Mucosa of rectum (tissue), 2 donors: ENCODE data around the gene PRDM5.

Source experiments
- H3K27ac ChIP-seq, 2 donors: one replicate each; pipeline ENCODE4 v1.7.0; 2013; ENCODE audit warnings: inconsistent platforms in 2 of 2, low read depth in 2 of 2, low read length in 2 of 2
- H3K27me3 ChIP-seq, 2 donors: one replicate each; pipeline ENCODE4 v1.7.0; 2013; ENCODE audit warnings: low read length in 2 of 2; ENCODE audit not compliant: control insufficient read depth in 2 of 2, insufficient read depth in 2 of 2
- H3K36me3 ChIP-seq, 2 donors: one replicate each; pipeline ENCODE4 v1.7.0; 2013; ENCODE audit warnings: low read length in 2 of 2; ENCODE audit not compliant: control insufficient read depth in 2 of 2, insufficient read depth in 2 of 2
- H3K4me1 ChIP-seq, 2 donors: one replicate each; pipeline ENCODE4 v1.7.0; 2013; ENCODE audit warnings: low read length in 2 of 2, mild to moderate bottlenecking in 1 of 2; ENCODE audit not compliant: control insufficient read depth in 2 of 2, insufficient read depth in 2 of 2
- H3K4me3 ChIP-seq, 2 donors: one replicate each; pipeline ENCODE4 v1.7.0; 2013; ENCODE audit warnings: low read length in 2 of 2
- H3K9ac ChIP-seq, 2 donors: one replicate each; pipeline ENCODE4 v1.7.0; 2013; ENCODE audit warnings: low read length in 2 of 2, low read depth in 1 of 2, mild to moderate bottlenecking in 1 of 2
- H3K9me3 ChIP-seq, 2 donors: one replicate each; pipeline ENCODE4 v1.7.0; 2013; ENCODE audit warnings: low read length in 2 of 2; ENCODE audit not compliant: control insufficient read depth in 2 of 2
- donor health status: healthy.
- donor health status: Normal muscosa, but diverticular disease.

PRDM5 gene

GRCh38 chr4:120922381-120923206, at the start of gene PRDM5:
TSS of gene PRDM5 (minus strand) at chr4:120922726. CDS start at chr4:120922608, 118 bp downstream.
- Histone ChIP-seq H3K27ac (peak within 1 kb of the TSS; percentile 76 to 83), H3K4me1 (peaks cover 7 to 16% of the 10 kb centered on the region in 2 donors), H3K27me3 (no peaks in the 10 kb centered on the region), H3K9me3 (no peaks in the 10 kb centered on the region), H3K36me3 (no peaks in the 10 kb centered on the region), H3K4me3 (peak within 1 kb of the TSS; percentile 82 to 91), H3K9ac (peak within 1 kb of the TSS; percentile 68 to 78)

- H3K9ac ChIP-seq, result no peak overlapping the region
- no peaks in the 10 kb centered on the region for H3K27me3 ChIP-seq
- no peak overlapping the region for H3K4me3 ChIP-seq
- no peaks in the 10 kb centered on the region for H3K4me1 ChIP-seq
- H3K9me3 ChIP-seq, result no peaks in the 10 kb centered on the region
- H3K36me3 ChIP-seq, result no peaks in the 10 kb centered on the region
- no peak overlapping the region for H3K27ac ChIP-seq
These were observed 49.4 kb upstream of the PRDM5 start for GRCh38 chr4:120971884-120972283.

GRCh38 chr4:120965938-120966337, 43.4 kb upstream of the PRDM5 start:
- H3K27me3 ChIP-seq, result no peaks in the 10 kb centered on the region
- no peak overlapping the region for H3K27ac ChIP-seq
- H3K4me1 ChIP-seq, result no peaks in the 10 kb centered on the region
- no peak overlapping the region for H3K4me3 ChIP-seq
- no peaks in the 10 kb centered on the region for H3K9me3 ChIP-seq
- H3K9ac ChIP-seq, result no peak overlapping the region
- no peaks in the 10 kb centered on the region for H3K36me3 ChIP-seq

GRCh38 chr4:120964596-120964995, 42.1 kb upstream of the PRDM5 start:
- no peaks in the 10 kb centered on the region for H3K36me3 ChIP-seq
- H3K4me3 ChIP-seq, result no peak overlapping the region
- no peak overlapping the region for H3K27ac ChIP-seq
- H3K9me3 ChIP-seq, result no peaks in the 10 kb centered on the region
- H3K9ac ChIP-seq, result no peak overlapping the region
- H3K27me3 ChIP-seq, result no peaks in the 10 kb centered on the region
- H3K4me1 ChIP-seq, result no peaks in the 10 kb centered on the region

DNA sequence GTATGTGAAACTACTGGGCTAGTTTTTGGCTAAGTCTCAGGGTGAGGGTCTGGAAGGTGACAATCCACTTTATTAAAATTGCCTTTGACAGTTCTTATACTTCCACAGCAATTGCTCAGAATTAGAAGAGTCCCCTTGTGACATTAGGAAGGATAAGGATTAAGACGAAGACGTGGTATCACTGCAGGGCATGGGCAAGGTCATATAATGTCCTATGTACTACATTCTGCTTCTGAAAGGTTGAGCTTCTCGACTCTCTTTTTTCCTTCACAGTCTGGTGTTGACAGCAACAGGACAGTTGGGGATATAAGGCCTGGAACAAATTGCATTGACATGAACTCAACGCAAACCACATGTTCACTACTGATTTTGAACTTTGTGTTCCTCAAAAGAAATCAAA, 40.9 kb upstream of the PRDM5 start:
- Histone ChIP-seq H3K9me3 (no peaks in the 10 kb centered on the region), H3K4me1 (no peaks in the 10 kb centered on the region), H3K27me3 (no peaks in the 10 kb centered on the region), H3K4me3 (no peak overlapping the region), H3K36me3 (no peaks in the 10 kb centered on the region), H3K9ac (no peak overlapping the region), H3K27ac (no peak overlapping the region)

- H3K27ac ChIP-seq, result no peak overlapping the region
- H3K27me3 ChIP-seq, result no peaks in the 10 kb centered on the region
- no peaks in the 10 kb centered on the region for H3K4me1 ChIP-seq
- no peak overlapping the region for H3K4me3 ChIP-seq
- no peaks in the 10 kb centered on the region for H3K9me3 ChIP-seq
- no peak overlapping the region for H3K9ac ChIP-seq
- no peaks in the 10 kb centered on the region for H3K36me3 ChIP-seq
These were observed 38.2 kb upstream of the PRDM5 start for GRCh38 chr4:120960656-120961267.

DNA sequence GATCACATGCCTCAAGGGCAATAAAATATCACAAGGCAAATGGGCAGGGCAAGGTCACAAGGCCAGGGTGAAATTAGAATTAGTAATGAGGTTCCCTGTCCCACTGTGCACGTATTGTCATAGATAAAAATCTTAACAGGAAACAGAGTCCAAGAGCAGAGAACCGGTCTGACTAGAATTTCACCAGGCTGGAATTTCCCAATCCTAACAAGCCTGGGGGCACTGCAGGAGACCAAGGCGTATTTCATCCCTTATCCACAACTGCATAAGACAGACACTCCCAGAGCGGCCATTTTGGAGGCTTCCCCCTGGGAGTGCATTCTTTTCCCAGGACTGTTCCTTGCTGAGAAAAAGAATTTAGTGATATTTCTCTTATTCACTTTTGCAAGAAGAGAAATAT, 25.9 kb upstream of the PRDM5 start:
- H3K4me3 ChIP-seq, result no peak overlapping the region
- no peaks in the 10 kb centered on the region for H3K4me1 ChIP-seq
- H3K9ac ChIP-seq, result no peak overlapping the region
- no peak overlapping the region for H3K27ac ChIP-seq
- H3K36me3 ChIP-seq, result no peaks in the 10 kb centered on the region
- H3K9me3 ChIP-seq, result no peaks in the 10 kb centered on the region
- no peaks in the 10 kb centered on the region for H3K27me3 ChIP-seq

DNA sequence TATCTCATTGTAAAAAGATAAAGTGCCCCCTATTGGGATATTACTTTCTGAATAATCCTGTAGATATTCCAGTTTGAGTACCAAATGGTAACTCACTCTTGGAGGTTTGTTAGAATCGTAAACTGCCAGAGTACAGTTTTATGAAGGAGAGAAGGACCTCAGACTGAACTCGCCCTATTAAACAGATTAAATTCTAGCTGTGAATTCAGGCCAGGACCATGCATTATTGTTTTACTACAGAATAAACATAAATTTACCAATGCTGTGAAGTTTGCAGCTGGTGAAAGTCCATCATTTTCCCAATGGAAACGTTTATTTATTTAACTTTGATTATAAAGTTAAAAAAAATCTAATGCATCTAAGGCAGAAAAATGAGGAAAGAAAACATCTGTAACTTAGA, 20.2 kb upstream of the PRDM5 start:
- Histone ChIP-seq H3K27ac (no peak overlapping the region), H3K36me3 (no peaks in the 10 kb centered on the region), H3K4me3 (no peak overlapping the region), H3K4me1 (no peaks in the 10 kb centered on the region), H3K9me3 (no peaks in the 10 kb centered on the region), H3K27me3 (no peaks in the 10 kb centered on the region), H3K9ac (no peak overlapping the region)

DNA sequence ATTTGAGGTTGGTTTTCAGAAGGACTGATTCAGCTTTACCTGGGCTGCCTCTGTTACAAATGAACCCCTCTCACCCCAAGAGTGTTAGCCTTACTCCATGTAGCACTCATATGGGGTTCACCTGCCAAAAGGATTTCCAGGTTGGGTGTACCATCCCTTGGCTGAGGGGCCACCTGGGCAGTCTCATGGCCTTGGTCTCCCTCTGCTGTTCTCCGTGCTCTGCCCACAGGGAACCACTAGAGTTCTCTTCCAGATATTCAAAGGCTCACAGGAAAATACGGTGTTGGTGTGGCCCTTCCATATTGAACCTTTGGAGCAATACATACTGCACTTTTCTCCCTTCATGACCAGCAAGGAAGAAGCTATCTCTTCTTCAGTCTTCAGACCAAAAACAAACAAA, 18.0 kb upstream of the PRDM5 start:
- no peak overlapping the region for H3K9ac ChIP-seq
- no peak overlapping the region for H3K4me3 ChIP-seq
- H3K9me3 ChIP-seq, result no peaks in the 10 kb centered on the region
- H3K4me1 ChIP-seq, result no peaks in the 10 kb centered on the region
- no peak overlapping the region for H3K27ac ChIP-seq
- H3K36me3 ChIP-seq, result no peaks in the 10 kb centered on the region
- no peaks in the 10 kb centered on the region for H3K27me3 ChIP-seq

DNA sequence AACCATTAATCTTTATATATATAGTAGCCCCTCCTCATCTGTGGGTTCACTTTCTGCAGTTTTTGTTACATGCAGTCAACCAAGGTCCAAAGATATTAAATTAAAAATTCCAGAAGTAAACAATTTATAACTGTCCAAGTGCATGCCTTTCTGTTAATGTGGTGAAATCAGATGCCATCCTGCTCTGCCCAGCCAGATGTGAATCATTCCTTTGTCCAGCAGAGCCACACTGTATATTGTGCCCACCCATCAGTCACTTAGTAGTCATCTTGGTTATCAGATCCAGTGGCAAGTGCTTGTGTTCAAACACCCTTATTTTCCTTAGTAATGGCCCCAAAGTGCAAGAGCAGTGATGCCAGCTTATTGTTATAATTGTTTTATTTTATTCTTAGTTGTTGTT, 17.2 kb upstream of the PRDM5 start:
- H3K36me3 ChIP-seq, result no peaks in the 10 kb centered on the region
- no peak overlapping the region for H3K9ac ChIP-seq
- no peaks in the 10 kb centered on the region for H3K9me3 ChIP-seq
- no peak overlapping the region for H3K27ac ChIP-seq
- H3K4me1 ChIP-seq, result no peaks in the 10 kb centered on the region
- H3K27me3 ChIP-seq, result no peaks in the 10 kb centered on the region
- H3K4me3 ChIP-seq, result no peak overlapping the region
